ENCODE results near the gene PPP4C.
A peak's percentile ranks its signal among the peaks of the same experiment; 100 is the strongest.

PPP4C gene

DNA sequence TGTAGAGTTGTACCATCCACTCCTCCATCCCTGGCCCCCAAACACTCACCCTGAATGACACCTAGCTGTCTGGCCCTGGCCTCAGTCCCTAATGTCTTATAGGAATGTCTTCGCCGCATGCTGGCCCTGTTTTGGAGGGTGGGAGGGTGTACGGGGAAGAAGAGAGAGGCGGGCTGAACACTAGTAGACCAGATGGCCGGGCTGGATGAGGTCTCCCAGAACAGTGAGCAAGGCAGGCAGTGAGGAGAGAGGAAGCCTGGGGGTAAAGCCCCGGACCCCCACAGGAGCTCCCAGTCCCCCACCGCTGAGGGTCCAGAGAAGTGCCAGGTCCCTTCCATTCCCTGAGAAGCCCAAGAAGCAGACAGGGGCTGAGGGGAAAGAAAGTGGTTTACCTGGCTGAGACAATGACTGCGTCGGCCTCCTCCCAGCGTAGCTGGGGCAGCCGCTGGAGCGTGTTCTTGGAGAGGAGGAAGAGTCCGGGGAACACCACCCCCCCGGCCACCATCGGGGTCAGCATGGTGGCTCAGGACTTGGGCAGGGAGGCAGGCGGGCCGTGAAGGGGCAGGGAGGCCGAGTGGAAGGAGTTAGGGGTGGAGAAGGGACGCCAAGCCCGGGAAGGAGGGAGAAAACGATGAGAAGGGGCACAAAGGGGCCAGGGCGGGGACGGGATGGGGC is 45.6 kb upstream of the PPP4C start:
- H3K79me2 ChIP-seq = no peaks in the 10 kb centered on the region
- H3K4me3 ChIP-seq (ENCODE audit: low read depth, low read length) = no peak overlapping the region
- H3K9ac ChIP-seq = no peak overlapping the region
- H2AFZ ChIP-seq = peak overlapping the region; percentile 77
- TF ChIP-seq, protein P1, sequence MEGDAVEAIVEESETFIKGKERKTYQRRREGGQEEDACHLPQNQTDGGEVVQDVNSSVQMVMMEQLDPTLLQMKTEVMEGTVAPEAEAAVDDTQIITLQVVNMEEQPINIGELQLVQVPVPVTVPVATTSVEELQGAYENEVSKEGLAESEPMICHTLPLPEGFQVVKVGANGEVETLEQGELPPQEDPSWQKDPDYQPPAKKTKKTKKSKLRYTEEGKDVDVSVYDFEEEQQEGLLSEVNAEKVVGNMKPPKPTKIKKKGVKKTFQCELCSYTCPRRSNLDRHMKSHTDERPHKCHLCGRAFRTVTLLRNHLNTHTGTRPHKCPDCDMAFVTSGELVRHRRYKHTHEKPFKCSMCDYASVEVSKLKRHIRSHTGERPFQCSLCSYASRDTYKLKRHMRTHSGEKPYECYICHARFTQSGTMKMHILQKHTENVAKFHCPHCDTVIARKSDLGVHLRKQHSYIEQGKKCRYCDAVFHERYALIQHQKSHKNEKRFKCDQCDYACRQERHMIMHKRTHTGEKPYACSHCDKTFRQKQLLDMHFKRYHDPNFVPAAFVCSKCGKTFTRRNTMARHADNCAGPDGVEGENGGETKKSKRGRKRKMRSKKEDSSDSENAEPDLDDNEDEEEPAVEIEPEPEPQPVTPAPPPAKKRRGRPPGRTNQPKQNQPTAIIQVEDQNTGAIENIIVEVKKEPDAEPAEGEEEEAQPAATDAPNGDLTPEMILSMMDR (IDR thresholded peaks at IDR 0.05) = no peak
- no peaks in the 10 kb centered on the region for H3K27me3 ChIP-seq (ENCODE audit: control insufficient read depth, insufficient read depth, low read length)
- H3K27ac ChIP-seq = no peak overlapping the region
- H3K4me2 ChIP-seq (ENCODE audit: low read length) = no peak overlapping the region
- H3K9me3 ChIP-seq (ENCODE audit: control insufficient read depth, low read length) = no peaks in the 10 kb centered on the region
- H3K36me3 ChIP-seq (ENCODE audit: control insufficient read depth, insufficient read depth, low read length) = no peaks in the 10 kb centered on the region
- peaks cover 15% of the 10 kb centered on the region for H3K4me1 ChIP-seq

GRCh38 chr16:30030841-30031413 is 44.9 kb upstream of the PPP4C start, which contains the start of gene TLCD3B:
TLCD3B (minus strand) TSS chr16:30031271; CDS start chr16:30030527, 744 bp downstream.
- TF ChIP-seq, protein P1 (IDR thresholded peaks at IDR 0.05) = no peak
- Histone ChIP-seq H3K4me1 (peaks cover 15% of the 10 kb centered on the region), H3K36me3 (ENCODE audit: control insufficient read depth, insufficient read depth, low read length) (no peaks in the 10 kb centered on the region), H2AFZ (peak within 1 kb of the TSS; percentile 77), H3K79me2 (no peaks in the 10 kb centered on the region), H3K4me2 (ENCODE audit: low read length) (peak within 1 kb of the TSS; percentile 62), H3K27me3 (ENCODE audit: control insufficient read depth, insufficient read depth, low read length) (no peaks in the 10 kb centered on the region), H3K4me3 (ENCODE audit: low read depth, low read length) (no peak within 1 kb of the TSS), H3K27ac (no peak within 1 kb of the TSS), H3K9ac (no peak within 1 kb of the TSS), H3K9me3 (ENCODE audit: control insufficient read depth, low read length) (no peaks in the 10 kb centered on the region)

DNA sequence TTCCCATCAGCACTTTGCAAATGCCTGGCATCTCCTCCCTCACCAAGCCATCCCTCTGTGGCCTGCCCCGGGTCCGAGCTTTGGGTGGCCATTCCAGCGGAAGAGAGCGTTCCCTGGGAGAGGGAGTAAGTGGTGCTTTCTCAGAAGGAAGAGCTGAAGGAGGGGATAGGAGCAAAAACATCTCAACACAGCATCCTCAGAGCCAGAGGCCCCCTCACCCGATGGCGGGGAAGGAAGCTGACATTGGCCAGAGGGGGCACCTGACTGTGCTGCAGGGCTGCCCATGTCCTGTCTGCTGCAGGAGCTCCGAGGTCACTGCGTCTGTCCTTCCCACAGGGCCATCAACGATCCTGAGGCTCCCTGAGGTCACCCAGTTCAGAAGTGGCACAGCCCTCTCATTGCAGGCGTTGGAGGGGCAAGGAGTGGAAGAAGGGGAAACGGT is 44.3 kb upstream of the PPP4C start:
- Histone ChIP-seq H2AFZ (peak overlapping the region; percentile 76), H3K4me2 (ENCODE audit: low read length) (peak overlapping the region; percentile 62), H3K36me3 (ENCODE audit: control insufficient read depth, insufficient read depth, low read length) (no peaks in the 10 kb centered on the region), H3K27me3 (ENCODE audit: control insufficient read depth, insufficient read depth, low read length) (no peaks in the 10 kb centered on the region), H3K4me3 (ENCODE audit: low read depth, low read length) (no peak overlapping the region), H3K27ac (no peak overlapping the region), H3K4me1 (peaks cover 15% of the 10 kb centered on the region), H3K79me2 (no peaks in the 10 kb centered on the region), H3K9ac (no peak overlapping the region), H3K9me3 (ENCODE audit: control insufficient read depth, low read length) (no peaks in the 10 kb centered on the region)
- TF ChIP-seq, protein P1 (IDR thresholded peaks at IDR 0.05) = no peak

DNA sequence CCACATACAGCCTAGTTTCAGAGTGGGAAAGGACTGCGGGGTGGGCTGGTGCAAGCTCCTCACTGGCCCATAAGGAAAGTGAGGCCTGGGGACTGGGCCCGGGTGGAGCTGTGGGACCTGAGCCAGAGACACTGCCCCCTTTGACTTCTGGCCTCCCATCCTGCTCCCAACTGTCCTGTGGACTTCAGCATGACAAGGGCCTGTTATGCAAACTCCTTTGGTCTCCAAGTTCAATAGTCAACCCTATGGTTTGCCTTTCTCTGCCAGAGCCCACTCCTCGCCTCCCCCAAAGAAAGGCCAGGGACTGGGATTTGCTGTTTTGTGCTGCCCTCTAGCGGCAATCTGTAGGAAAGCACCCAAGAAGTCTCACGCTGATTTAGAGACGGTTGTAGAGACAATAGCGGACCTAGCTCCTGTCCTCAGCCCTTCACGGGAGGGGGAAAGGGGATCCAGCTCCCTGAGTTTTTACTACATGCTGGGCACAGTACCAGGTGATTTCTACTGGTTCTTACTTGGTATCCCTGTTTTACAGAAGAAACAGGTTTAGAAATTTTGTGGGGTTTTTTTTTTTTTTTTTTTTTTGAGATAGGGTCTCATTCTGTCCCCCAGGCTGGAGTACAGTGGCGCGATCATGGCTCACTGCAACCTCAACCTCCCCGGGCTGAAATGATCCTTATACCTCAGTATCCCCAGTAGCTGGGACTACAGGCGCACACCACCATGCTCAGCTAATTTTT is 43.5 kb upstream of the PPP4C start:
- no peak overlapping the region for H3K9ac ChIP-seq
- no peaks in the 10 kb centered on the region for H3K79me2 ChIP-seq
- no peak overlapping the region for H3K4me3 ChIP-seq (ENCODE audit: low read depth, low read length)
- TF ChIP-seq, protein P1 (IDR thresholded peaks at IDR 0.05) = peak; percentile 90
- H3K27ac ChIP-seq = no peak overlapping the region
- no peaks in the 10 kb centered on the region for H3K9me3 ChIP-seq (ENCODE audit: control insufficient read depth, low read length)
- H3K36me3 ChIP-seq (ENCODE audit: control insufficient read depth, insufficient read depth, low read length) = no peaks in the 10 kb centered on the region
- H3K4me2 ChIP-seq (ENCODE audit: low read length) = no peak overlapping the region
- H3K4me1 ChIP-seq = peaks cover 15% of the 10 kb centered on the region
- H2AFZ ChIP-seq = peak overlapping the region; percentile 42
- H3K27me3 ChIP-seq (ENCODE audit: control insufficient read depth, insufficient read depth, low read length) = no peaks in the 10 kb centered on the region

Measured in parathyroid adenoma (tissue), 2 donors.